ENCODE measurements around the gene OR8G1. TPM values are rescaled to one million over a fixed set of nuclear protein-coding genes. Genes with fewer than 3 reads are reported as not detected.

The OR8G1 gene
- total and polyA plus RNA-seq, 4 donors, result not detected

GRCh38 chr11:124285610-124286344 lies 44.9 kb downstream of the OR8G1 start:
- Histone ChIP-seq H3K27me3 (ENCODE audit: control insufficient read depth in 4 of 4, insufficient read depth in 4 of 4, low read length in 3 of 4) (no peaks in the 10 kb centered on the region), H3K4me3 (ENCODE audit: low read depth in 1 of 3, low read length in 3 of 3) (no peak overlapping the region), H3K9me3 (ENCODE audit: control insufficient read depth in 4 of 4, low read length in 3 of 4) (peaks cover 0 to 1% (median 0%) of the 10 kb centered on the region in 4 donors), H3K9ac (ENCODE audit: low read depth in 1 of 2, low read length in 2 of 2) (no peak overlapping the region), H3K27ac (ENCODE audit: low read depth in 1 of 2, low read length in 2 of 2) (no peak overlapping the region), H3K4me1 (ENCODE audit: control insufficient read depth in 4 of 4, insufficient read depth in 4 of 4, low read length in 3 of 4) (no peaks in the 10 kb centered on the region), H3K36me3 (ENCODE audit: control insufficient read depth in 4 of 4, insufficient read depth in 3 of 4, low read depth in 1 of 4, low read length in 3 of 4) (no peaks in the 10 kb centered on the region)
- 62% methylated on average over 3 of the region's 3 CpGs for WGBS
- DNase-seq (ENCODE audit: low spot score), result no peak
- TF ChIP-seq ATF3 (IDR thresholded peaks at IDR 0.05), result no peak
- no peak for TF ChIP-seq EGR1 (IDR thresholded peaks at IDR 0.05; ENCODE audit: low read depth in 2 of 2)
- TF ChIP-seq GABPA (IDR thresholded peaks at IDR 0.05 in 1 of 2, conservative IDR thresholded peaks at IDR 0.05 in 1 of 2), result no peak
- TF ChIP-seq RXRA (IDR thresholded peaks at IDR 0.05), result no peak
- no peak for TF ChIP-seq FOXA1 (IDR thresholded peaks at IDR 0.05)
- TF ChIP-seq YY1 (IDR thresholded peaks at IDR 0.05), result no peak

DNA sequence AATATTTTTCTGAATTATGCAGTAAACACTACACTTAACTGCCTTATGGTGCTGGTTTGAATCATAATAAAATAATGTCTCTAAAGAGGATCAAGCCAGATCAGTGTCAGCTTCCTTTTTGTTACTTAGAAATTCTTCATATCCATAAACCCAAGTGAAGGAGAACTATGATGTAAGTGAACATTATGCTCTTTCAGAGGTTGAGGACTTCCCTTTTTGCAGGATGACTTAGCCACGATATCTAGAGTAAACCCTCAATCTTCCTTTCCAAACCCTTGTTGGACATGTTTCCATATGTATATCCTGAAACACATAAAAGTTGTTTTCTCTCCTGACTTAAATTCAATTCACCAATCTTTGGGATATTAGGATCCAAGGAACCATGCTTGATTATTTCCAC lies 53.8 kb downstream of the OR8G1 start:
- DNase-seq (ENCODE audit: low spot score), result no peak
- no peaks in the 10 kb centered on the region for H3K9me3 ChIP-seq (ENCODE audit: control insufficient read depth in 4 of 4, low read length in 3 of 4)
- no peak overlapping the region for H3K4me3 ChIP-seq (ENCODE audit: low read depth in 1 of 3, low read length in 3 of 3)
- no peak for TF ChIP-seq JUND (IDR thresholded peaks at IDR 0.05)
- no peak for TF ChIP-seq YY1 (IDR thresholded peaks at IDR 0.05)
- no peak for TF ChIP-seq TAF1 (conservative IDR thresholded peaks at IDR 0.05)
- TF ChIP-seq EGR1 (IDR thresholded peaks at IDR 0.05; ENCODE audit: low read depth in 2 of 2), result no peak
- TF ChIP-seq ATF3 (IDR thresholded peaks at IDR 0.05), result no peak
- TF ChIP-seq SP1 (IDR thresholded peaks at IDR 0.05), result no peak
- H3K9ac ChIP-seq (ENCODE audit: low read depth in 1 of 2, low read length in 2 of 2), result no peak overlapping the region
- 49% methylated on average over 1 of the region's 1 CpG for WGBS
- peaks cover 0 to 2% (median 0%) of the 10 kb centered on the region in 4 donors for H3K27me3 ChIP-seq (ENCODE audit: control insufficient read depth in 4 of 4, insufficient read depth in 4 of 4, low read length in 3 of 4)
- H3K4me1 ChIP-seq (ENCODE audit: control insufficient read depth in 4 of 4, insufficient read depth in 4 of 4, low read length in 3 of 4), result no peaks in the 10 kb centered on the region
- H3K27ac ChIP-seq (ENCODE audit: low read depth in 1 of 2, low read length in 2 of 2), result no peak overlapping the region
- H3K36me3 ChIP-seq (ENCODE audit: control insufficient read depth in 4 of 4, insufficient read depth in 3 of 4, low read depth in 1 of 4, low read length in 3 of 4), result no peaks in the 10 kb centered on the region

GRCh38 chr11:124296016-124296415 lies 55.1 kb downstream of the OR8G1 start:
- Histone ChIP-seq H3K4me1 (ENCODE audit: control insufficient read depth in 4 of 4, insufficient read depth in 4 of 4, low read length in 3 of 4) (no peaks in the 10 kb centered on the region), H3K36me3 (ENCODE audit: control insufficient read depth in 4 of 4, insufficient read depth in 3 of 4, low read depth in 1 of 4, low read length in 3 of 4) (no peaks in the 10 kb centered on the region), H3K27me3 (ENCODE audit: control insufficient read depth in 4 of 4, insufficient read depth in 4 of 4, low read length in 3 of 4) (peaks cover 0 to 2% (median 0%) of the 10 kb centered on the region in 4 donors), H3K4me3 (ENCODE audit: low read depth in 1 of 3, low read length in 3 of 3) (no peak overlapping the region), H3K9me3 (ENCODE audit: control insufficient read depth in 4 of 4, low read length in 3 of 4) (no peaks in the 10 kb centered on the region), H3K27ac (ENCODE audit: low read depth in 1 of 2, low read length in 2 of 2) (no peak overlapping the region), H3K9ac (ENCODE audit: low read depth in 1 of 2, low read length in 2 of 2) (no peak overlapping the region)
- no peak for TF ChIP-seq TAF1 (conservative IDR thresholded peaks at IDR 0.05)
- no peak for TF ChIP-seq GABPA (IDR thresholded peaks at IDR 0.05 in 1 of 2, conservative IDR thresholded peaks at IDR 0.05 in 1 of 2)
- TF ChIP-seq HNF4A (conservative IDR thresholded peaks at IDR 0.05), result no peak
- no peak for TF ChIP-seq RAD21 (IDR thresholded peaks at IDR 0.05)
- TF ChIP-seq, protein P1, sequence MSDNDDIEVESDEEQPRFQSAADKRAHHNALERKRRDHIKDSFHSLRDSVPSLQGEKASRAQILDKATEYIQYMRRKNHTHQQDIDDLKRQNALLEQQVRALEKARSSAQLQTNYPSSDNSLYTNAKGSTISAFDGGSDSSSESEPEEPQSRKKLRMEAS (IDR thresholded peaks at IDR 0.05), result no peak
- DNase-seq (ENCODE audit: low spot score), result no peak

DNA sequence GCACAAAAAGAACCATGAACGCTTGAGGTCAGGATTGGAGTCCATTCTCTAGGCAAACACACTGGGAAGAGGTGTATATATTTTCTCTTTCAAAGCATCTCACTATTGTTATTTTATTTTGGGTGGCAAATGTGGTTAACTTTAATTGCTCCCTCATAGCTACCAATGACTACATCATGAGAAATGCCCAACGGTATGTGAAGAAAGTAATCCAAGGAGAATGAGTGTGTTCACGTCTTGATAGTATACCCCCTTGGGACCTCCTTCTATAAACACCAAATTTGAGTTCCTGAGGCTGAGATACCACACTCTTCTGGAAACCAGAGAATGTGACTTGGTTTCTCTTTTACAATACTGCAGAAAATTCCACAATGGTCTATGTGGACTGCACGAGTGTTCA lies 57.0 kb downstream of the OR8G1 start:
- Histone ChIP-seq H3K27me3 (ENCODE audit: control insufficient read depth in 4 of 4, insufficient read depth in 4 of 4, low read length in 3 of 4) (no peaks in the 10 kb centered on the region), H3K9me3 (ENCODE audit: control insufficient read depth in 4 of 4, low read length in 3 of 4) (no peaks in the 10 kb centered on the region), H3K4me1 (ENCODE audit: control insufficient read depth in 4 of 4, insufficient read depth in 4 of 4, low read length in 3 of 4) (no peaks in the 10 kb centered on the region), H3K9ac (ENCODE audit: low read depth in 1 of 2, low read length in 2 of 2) (no peak overlapping the region), H3K36me3 (ENCODE audit: control insufficient read depth in 4 of 4, insufficient read depth in 3 of 4, low read depth in 1 of 4, low read length in 3 of 4) (no peaks in the 10 kb centered on the region), H3K27ac (ENCODE audit: low read depth in 1 of 2, low read length in 2 of 2) (no peak overlapping the region), H3K4me3 (ENCODE audit: low read depth in 1 of 3, low read length in 3 of 3) (no peak overlapping the region)
- no peak for DNase-seq (ENCODE audit: low spot score)
- WGBS, result 81% methylated on average over 4 of the region's 4 CpGs
- TF ChIP-seq ZBTB33 (IDR thresholded peaks at IDR 0.05) (no peak), YY1 (IDR thresholded peaks at IDR 0.05) (no peak), JUND (IDR thresholded peaks at IDR 0.05) (no peak), REST (IDR thresholded peaks at IDR 0.05) (no peak), TAF1 (conservative IDR thresholded peaks at IDR 0.05) (no peak), HNF4A (conservative IDR thresholded peaks at IDR 0.05) (no peak), GABPA (IDR thresholded peaks at IDR 0.05 in 1 of 2, conservative IDR thresholded peaks at IDR 0.05 in 1 of 2) (no peak), FOXA1 (IDR thresholded peaks at IDR 0.05) (no peak), HNF4G (IDR thresholded peaks at IDR 0.05) (no peak)
- TF ChIP-seq, protein P1 (IDR thresholded peaks at IDR 0.05), result no peak

Measured in liver (tissue), 9 donors.